Measurements from ENCODE around the gene CSNK1D.

Gene CSNK1D

DNA sequence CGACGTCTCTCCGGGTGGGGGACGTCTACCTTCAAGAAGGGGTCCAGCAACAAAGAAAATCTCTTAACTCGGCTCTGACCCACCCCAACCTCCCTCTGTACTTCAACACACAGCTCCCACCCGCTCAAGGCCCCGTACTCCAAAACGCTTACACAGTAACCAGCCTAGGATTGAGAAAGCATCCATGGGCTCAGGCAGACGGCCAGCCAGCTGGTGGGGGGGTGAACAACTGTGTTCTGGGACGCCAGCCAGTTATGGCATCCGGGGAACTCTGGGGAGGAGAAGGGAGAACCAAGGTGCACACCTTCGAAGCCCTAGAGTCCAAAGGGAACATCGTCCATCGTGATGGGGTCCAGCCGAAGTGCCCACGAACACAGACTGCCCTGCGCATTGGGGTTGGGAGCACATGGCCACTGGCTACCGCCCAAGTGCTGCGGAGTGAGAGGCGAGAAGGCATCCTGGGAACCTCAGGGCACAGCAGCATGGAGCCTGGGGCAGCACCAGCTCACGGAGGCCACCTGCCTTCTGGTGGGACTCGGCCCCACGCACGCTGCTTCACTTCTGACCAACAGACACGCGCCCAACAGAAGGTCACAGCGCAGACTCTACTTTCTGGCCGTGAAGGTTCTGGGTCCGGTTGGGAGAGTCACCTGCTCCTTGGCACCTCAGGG lies 30.4 kb downstream of the CSNK1D start:
- no peak overlapping the region for H3K27ac Mint-ChIP-seq
- H3K27me3 Mint-ChIP-seq = no peaks in the 10 kb centered on the region
- CTCF ChIA-PET = interaction anchor here (0.8 to 1.1 kb wide), 3 partner anchors 11 to 110 kb away, joined by 3 read pairs; no protein-coding TSS in a partner anchor
- H3K4me3 Mint-ChIP-seq = no peak overlapping the region
- peaks cover 49% of the 10 kb centered on the region for H3K4me1 Mint-ChIP-seq
- DNase-seq = no peak
- H3K36me3 Mint-ChIP-seq = peaks cover 50% of the 10 kb centered on the region
- H3K9me3 Mint-ChIP-seq = no peaks in the 10 kb centered on the region

DNA sequence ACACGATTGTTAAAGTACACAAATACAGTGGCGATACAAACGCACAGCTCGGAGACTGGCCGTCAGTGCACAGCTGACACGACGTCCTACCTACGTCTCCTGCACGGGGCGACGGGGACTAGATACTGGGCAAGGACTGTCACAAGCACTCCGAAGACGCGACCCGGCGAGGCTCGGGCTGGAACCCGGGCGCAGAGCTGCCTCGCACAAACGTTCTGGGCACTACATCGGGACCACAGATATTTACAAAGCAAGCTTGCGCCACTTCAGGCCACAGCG lies 30.9 kb downstream of the CSNK1D start:
- Mint-ChIP-seq H3K27ac (peak overlapping the region; percentile 4), H3K4me1 (peaks cover 49% of the 10 kb centered on the region), H3K9me3 (no peaks in the 10 kb centered on the region), H3K36me3 (peaks cover 46% of the 10 kb centered on the region), H3K27me3 (no peaks in the 10 kb centered on the region), H3K4me3 (no peak overlapping the region)
- CTCF ChIA-PET = interaction anchor here (0.7 to 1.1 kb wide), 4 partner anchors 11 to 106 kb away, joined by 3 read pairs; no protein-coding TSS in a partner anchor
- DNase-seq = no peak

DNA sequence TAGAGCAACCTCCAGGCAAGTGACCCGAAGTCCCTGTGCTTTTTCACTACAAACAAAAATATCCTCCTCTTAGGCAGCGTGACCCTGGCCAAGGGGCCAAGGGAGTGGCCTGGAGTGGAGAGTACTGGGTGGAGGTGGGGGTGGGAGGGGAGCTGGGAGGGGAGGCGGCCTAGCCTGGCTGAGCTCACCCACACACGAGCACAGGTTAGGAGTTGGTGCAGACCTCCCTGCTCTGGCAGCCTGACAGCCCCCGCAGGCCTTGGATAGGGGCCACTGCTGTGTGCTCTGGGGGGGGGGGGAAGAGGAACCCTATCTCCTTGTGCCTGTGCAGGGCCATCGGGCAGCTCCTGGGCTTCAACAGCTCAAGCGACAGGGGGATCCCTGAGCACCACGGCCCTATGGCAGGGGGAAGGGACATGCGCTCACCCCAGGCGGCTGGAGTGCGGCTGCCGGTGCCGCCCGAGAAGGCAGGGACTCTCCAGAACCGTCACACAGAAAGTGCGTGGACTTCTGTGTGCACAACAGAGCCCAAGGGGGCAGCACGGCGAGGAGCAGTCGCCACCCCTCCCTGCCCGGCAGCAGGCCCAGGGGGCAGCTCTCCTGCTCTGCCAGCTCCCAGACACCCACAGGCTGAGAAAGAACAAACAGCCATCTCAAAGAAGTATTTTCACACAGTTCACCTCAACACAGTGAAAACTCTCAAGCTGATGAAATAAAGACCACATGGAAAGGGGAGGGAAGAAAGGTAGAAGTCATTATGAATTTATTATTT lies 31.4 kb downstream of the CSNK1D start:
- no peak for DNase-seq
- Mint-ChIP-seq H3K4me1 (peaks cover 50% of the 10 kb centered on the region), H3K36me3 (peaks cover 45% of the 10 kb centered on the region), H3K27me3 (no peaks in the 10 kb centered on the region), H3K9me3 (no peaks in the 10 kb centered on the region), H3K4me3 (no peak overlapping the region), H3K27ac (peak overlapping the region; percentile 68)
- CTCF ChIA-PET = interaction anchor here (0.7 to 1.1 kb wide), 4 partner anchors 10 to 106 kb away, joined by 3 read pairs; no protein-coding TSS in a partner anchor

DNA sequence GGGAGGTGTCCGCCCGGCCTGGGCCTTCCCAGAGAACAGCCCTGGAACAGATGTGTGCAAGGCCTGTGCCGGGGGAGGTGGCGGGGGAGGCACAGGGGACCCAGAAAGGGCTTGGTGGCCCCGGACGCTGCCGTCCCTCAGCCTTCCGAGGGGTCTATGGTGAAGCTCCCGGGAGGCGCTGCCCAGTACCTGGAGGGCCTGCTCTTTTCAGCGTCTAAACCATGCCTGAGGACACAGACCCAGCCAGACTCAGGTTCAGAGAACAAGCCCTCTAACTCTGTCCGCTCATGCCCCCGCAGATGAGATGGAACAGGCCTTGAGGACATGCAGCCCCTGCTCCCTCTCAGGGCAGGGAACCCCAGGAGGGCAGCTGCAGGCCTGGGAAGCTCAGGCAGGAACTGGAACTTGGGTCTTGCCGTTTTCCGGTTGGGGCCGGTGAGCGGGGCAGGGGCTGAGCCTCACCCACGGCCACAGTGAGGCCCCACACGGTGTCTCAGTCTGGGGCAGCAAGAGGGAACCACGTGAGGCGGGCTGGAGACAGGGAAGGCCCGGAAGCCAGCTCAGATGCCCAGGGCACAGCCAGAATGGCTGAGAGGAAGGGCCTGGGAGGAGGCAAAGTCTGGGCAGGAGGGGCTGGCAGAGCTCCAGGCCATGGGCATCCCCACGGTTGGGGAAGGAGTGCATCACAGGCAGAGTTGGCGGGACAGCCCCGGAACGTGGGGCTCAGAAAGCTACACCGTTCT lies 32.1 kb downstream of the CSNK1D start:
- H3K27ac Mint-ChIP-seq = peak overlapping the region; percentile 83
- no peaks in the 10 kb centered on the region for H3K9me3 Mint-ChIP-seq
- peak; percentile 30 for DNase-seq
- peaks cover 42% of the 10 kb centered on the region for H3K36me3 Mint-ChIP-seq
- CTCF ChIA-PET = interaction anchor here (0.7 to 0.9 kb wide), 2 partner anchors 108 to 211 kb away, joined by 3 read pairs; no protein-coding TSS in a partner anchor
- no peaks in the 10 kb centered on the region for H3K27me3 Mint-ChIP-seq
- H3K4me1 Mint-ChIP-seq = peaks cover 54% of the 10 kb centered on the region
- H3K4me3 Mint-ChIP-seq = no peak overlapping the region

DNA sequence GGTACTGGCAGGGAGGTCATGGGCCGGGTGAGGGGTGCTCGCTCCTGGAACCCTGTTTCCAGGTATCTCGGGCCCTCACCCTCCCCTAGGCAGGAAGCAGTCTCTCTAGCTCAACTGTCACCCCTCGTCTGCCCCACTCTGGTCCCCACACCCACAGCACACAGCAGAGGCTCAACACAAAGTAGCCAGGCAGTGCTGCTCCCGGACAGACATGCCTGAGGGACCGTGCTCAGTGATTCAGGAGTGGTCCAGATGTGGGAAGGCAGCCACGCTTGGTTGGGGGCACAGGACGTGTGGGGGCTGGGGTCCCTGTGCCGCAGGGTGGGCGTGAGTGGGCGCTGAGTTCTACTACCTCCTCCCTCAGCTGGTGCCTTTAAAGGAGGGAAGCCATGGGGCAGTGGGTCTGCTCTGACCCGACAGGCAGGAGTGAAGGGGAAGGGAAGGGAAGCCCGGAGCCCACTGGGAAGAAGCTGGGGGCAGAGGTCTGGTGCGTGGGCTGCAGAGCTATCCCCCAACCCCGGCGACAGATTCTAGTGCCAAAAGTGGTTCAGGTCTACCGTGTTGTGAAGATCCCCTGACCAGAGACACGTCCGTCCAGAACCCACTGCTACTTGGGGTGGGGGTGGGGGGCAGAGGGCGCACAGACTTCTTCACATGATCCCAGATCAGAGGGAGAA lies 32.9 kb downstream of the CSNK1D start:
- H3K4me1 Mint-ChIP-seq = peaks cover 60% of the 10 kb centered on the region
- H3K9me3 Mint-ChIP-seq = no peaks in the 10 kb centered on the region
- peaks cover 41% of the 10 kb centered on the region for H3K36me3 Mint-ChIP-seq
- no peak overlapping the region for H3K4me3 Mint-ChIP-seq
- CTCF ChIA-PET = interaction anchor here (0.7 to 0.9 kb wide), 2 partner anchors 109 to 210 kb away, joined by 3 read pairs; no protein-coding TSS in a partner anchor
- peak; percentile 31 for DNase-seq
- H3K27me3 Mint-ChIP-seq = no peaks in the 10 kb centered on the region
- H3K27ac Mint-ChIP-seq = peak overlapping the region; percentile 83

GRCh38 chr17:82239926-82240505 lies 33.5 kb downstream of the CSNK1D start:
- DNase-seq = no peak
- no peaks in the 10 kb centered on the region for H3K9me3 Mint-ChIP-seq
- no peak overlapping the region for H3K4me3 Mint-ChIP-seq
- CTCF ChIA-PET = no interaction called here
- peaks cover 66% of the 10 kb centered on the region for H3K4me1 Mint-ChIP-seq
- no peaks in the 10 kb centered on the region for H3K27me3 Mint-ChIP-seq
- peak overlapping the region; percentile 83 for H3K27ac Mint-ChIP-seq
- peaks cover 36% of the 10 kb centered on the region for H3K36me3 Mint-ChIP-seq

- Mint-ChIP-seq H3K27me3 (no peaks in the 10 kb centered on the region), H3K9me3 (no peaks in the 10 kb centered on the region), H3K27ac (no peak overlapping the region), H3K4me1 (peaks cover 66% of the 10 kb centered on the region), H3K4me3 (no peak overlapping the region), H3K36me3 (peaks cover 30% of the 10 kb centered on the region)
- CTCF ChIA-PET = interaction anchor here (1.1 kb wide), 1 partner anchor 209 kb away, joined by 6 read pairs; no protein-coding TSS in a partner anchor
- peak; percentile 20 for DNase-seq
Observed at GRCh38 chr17:82239401-82239925, 34.0 kb downstream of the CSNK1D start.

DNA sequence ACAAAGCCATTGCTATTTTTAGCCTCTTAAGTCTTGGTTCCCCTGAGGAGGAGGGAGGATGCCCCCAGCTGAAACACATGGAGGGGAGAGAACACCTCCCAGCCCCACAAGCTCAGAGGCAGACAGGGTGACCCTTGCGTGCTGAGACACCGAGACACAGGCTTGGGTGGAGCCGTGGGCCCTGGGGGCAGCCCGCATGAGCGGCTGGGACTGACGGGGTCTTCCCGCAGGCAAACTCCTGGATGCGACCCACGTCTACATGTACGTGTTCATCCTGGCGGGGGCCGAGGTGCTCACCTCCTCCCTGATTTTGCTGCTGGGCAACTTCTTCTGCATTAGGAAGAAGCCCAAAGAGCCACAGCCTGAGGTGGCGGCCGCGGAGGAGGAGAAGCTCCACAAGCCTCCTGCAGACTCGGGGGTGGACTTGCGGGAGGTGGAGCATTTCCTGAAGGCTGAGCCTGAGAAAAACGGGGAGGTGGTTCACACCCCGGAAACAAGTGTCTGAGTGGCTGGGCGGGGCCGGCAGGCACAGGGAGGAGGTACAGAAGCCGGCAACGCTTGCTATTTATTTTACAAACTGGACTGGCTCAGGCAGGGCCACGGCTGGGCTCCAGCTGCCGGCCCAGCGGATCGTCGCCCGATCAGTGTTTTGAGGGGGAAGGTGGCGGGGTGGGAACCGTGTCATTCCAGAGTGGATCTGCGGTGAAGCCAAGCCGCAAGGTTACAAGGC lies 34.9 kb downstream of the CSNK1D start:
- DNase-seq = peak; percentile 88
- peak overlapping the region; percentile 85 for H3K27ac Mint-ChIP-seq
- H3K36me3 Mint-ChIP-seq = peaks cover 22% of the 10 kb centered on the region
- CTCF ChIA-PET = interaction anchor here (1.1 to 1.4 kb wide), 3 partner anchors 9 to 208 kb away, joined by 4 to 7 read pairs (median 6); partner anchors contain the start of gene SLC16A3
- peak overlapping the region; percentile 69 for H3K4me3 Mint-ChIP-seq
- H3K4me1 Mint-ChIP-seq = peaks cover 66% of the 10 kb centered on the region
- no peaks in the 10 kb centered on the region for H3K9me3 Mint-ChIP-seq
- no peaks in the 10 kb centered on the region for H3K27me3 Mint-ChIP-seq

GRCh38 chr17:82237746-82238471 lies 35.6 kb downstream of the CSNK1D start:
- peaks cover 25% of the 10 kb centered on the region for H3K36me3 Mint-ChIP-seq
- CTCF ChIA-PET = interaction anchor here (1.1 to 2.4 kb wide), 4 partner anchors 8 to 208 kb away, joined by 4 to 7 read pairs (median 6); partner anchors contain the start of gene SLC16A3
- no peaks in the 10 kb centered on the region for H3K9me3 Mint-ChIP-seq
- peak overlapping the region; percentile 85 for H3K27ac Mint-ChIP-seq
- peaks cover 69% of the 10 kb centered on the region for H3K4me1 Mint-ChIP-seq
- peak; percentile 34 for DNase-seq
- H3K27me3 Mint-ChIP-seq = no peaks in the 10 kb centered on the region
- H3K4me3 Mint-ChIP-seq = peak overlapping the region; percentile 69

DNA sequence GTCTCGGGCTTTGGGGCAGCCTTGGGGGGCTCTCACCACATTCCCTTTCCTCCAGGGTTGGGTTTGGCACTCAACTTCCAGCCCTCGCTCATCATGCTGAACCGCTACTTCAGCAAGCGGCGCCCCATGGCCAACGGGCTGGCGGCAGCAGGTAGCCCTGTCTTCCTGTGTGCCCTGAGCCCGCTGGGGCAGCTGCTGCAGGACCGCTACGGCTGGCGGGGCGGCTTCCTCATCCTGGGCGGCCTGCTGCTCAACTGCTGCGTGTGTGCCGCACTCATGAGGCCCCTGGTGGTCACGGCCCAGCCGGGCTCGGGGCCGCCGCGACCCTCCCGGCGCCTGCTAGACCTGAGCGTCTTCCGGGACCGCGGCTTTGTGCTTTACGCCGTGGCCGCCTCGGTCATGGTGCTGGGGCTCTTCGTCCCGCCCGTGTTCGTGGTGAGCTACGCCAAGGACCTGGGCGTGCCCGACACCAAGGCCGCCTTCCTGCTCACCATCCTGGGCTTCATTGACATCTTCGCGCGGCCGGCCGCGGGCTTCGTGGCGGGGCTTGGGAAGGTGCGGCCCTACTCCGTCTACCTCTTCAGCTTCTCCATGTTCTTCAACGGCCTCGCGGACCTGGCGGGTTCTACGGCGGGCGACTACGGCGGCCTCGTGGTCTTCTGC lies 36.3 kb downstream of the CSNK1D start:
- Mint-ChIP-seq H3K36me3 (peaks cover 25% of the 10 kb centered on the region), H3K27me3 (no peaks in the 10 kb centered on the region), H3K4me1 (peaks cover 69% of the 10 kb centered on the region), H3K4me3 (peak overlapping the region; percentile 41), H3K9me3 (no peaks in the 10 kb centered on the region), H3K27ac (no peak overlapping the region)
- CTCF ChIA-PET = interaction anchor here (1.1 to 2.4 kb wide), 5 partner anchors 61 to 207 kb away, joined by 3 to 12 read pairs (median 5); partner anchors contain the start of gene CD7
- peak; percentile 25 for DNase-seq

GRCh38 chr17:82236142-82236971 lies 37.1 kb downstream of the CSNK1D start:
- Mint-ChIP-seq H3K4me1 (peaks cover 66% of the 10 kb centered on the region), H3K27ac (peak overlapping the region; percentile 70), H3K4me3 (no peak overlapping the region), H3K27me3 (no peaks in the 10 kb centered on the region), H3K9me3 (no peaks in the 10 kb centered on the region), H3K36me3 (peaks cover 25% of the 10 kb centered on the region)
- CTCF ChIA-PET = interaction anchor here (1.1 to 2.4 kb wide), 16 partner anchors 8 to 206 kb away, joined by 3 to 12 read pairs (median 4); partner anchors contain the start of genes CD7 and DCXR
- peak; percentile 79 for DNase-seq

Data from activated naive CD4-positive, alpha-beta T cell treated with anti-CD3 and anti-CD28 coated beads, Interleukin-2, amount 10 ng/mL, durations not matched to agents 7 days and 5 days (primary cell).